Testis (tissue), 3 donors: ENCODE measurements around the gene SPIRE1. TPM values are rescaled to one million over a fixed set of nuclear protein-coding genes. Genes with fewer than 3 reads are reported as not detected.
A peak's percentile ranks its signal among the peaks of the same experiment; 100 is the strongest.

Source experiments
- DNase-seq: peaks from one replicate; pipeline ENCODE4 v3.0.0-alpha.2; 2019
- H3K27ac ChIP-seq, 2 donors: fragments of 200-600 bp; sonication (generic); one replicate each; pipeline ENCODE4 v1.5.1; 2019
- H3K27me3 ChIP-seq: fragments of 200-600 bp; sonication (generic); one replicate; pipeline ENCODE4 v1.5.1; 2019
- H3K36me3 ChIP-seq: fragments of 200-600 bp; sonication (generic); one replicate; pipeline ENCODE4 v1.5.1; 2017; ENCODE audit warnings: low read depth; ENCODE audit errors: missing control alignments
- H3K4me1 ChIP-seq: fragments of 200-600 bp; sonication (generic); one replicate; pipeline ENCODE4 v1.5.1; 2019
- H3K4me3 ChIP-seq, 2 donors: fragments of 200-600 bp; sonication (generic); one replicate each; pipeline ENCODE4 v1.5.1; 2017 to 2019
- H3K9me3 ChIP-seq: fragments of 200-600 bp; sonication (generic); one replicate; pipeline ENCODE4 v1.5.1; 2017
- POLR2A ChIP-seq: fragments of 450-650 bp; IDR thresholded peaks from one replicate; pipeline ENCODE4 v1.6.1; 2017; ENCODE audit warnings: antibody characterized with exemption, mild to moderate bottlenecking, moderate library complexity
- WGBS, 2 donors: methylation state at CpG; one replicate each; pipeline ENCODE4 v1.1.5; 2018; 5-methylcytosine and 5-hydroxymethylcytosine counted together
- intact Hi-C: fragments of 100-400 bp; cut with DNase I; formaldehyde crosslinking; loops from one replicate; pipeline ENCODE4 v1.15.1; 2023; ENCODE audit warnings: low total_unique reads
- polyA plus RNA-seq: library from polyadenylated mRNA; stranded (reverse); fragments of 350-450 nt; fragmentation: Illumina TruSeq; extraction: RNeasy Lipid Tissue Mini Kit (QIAGEN cat#74804); gene quantifications from one replicate; pipeline ENCODE4 v1.2.3, GENCODE V29; 2014; ENCODE audit warnings: low read depth, low replicate concordance; ENCODE audit not compliant: insufficient read depth
- total RNA-seq, 2 donors: library from RNA; depleted of rRNA; stranded (reverse); fragments of >200 nt; gene quantifications; one replicate each; pipeline ENCODE4 v1.2.3, GENCODE V29; 2016
- TF ChIP-seq, protein P1 (sequence below), 3 experiments: fragments of 450-650 bp in 2 of 3; fragments of 200-600 bp in 1 of 3; sonication (generic) in 1 of 3; IDR thresholded peaks; one replicate each; pipeline ENCODE4 v1.5.1; 2016 to 2019; ENCODE audit warnings: antibody characterized with exemption in 3 of 3, mild to moderate bottlenecking in 2 of 3, moderate library complexity in 1 of 3

Gene SPIRE1
- total and polyA plus RNA-seq, 3 donors from 2014 or later = 46.8 to 83.5 (median 67.6) TPM

DNA sequence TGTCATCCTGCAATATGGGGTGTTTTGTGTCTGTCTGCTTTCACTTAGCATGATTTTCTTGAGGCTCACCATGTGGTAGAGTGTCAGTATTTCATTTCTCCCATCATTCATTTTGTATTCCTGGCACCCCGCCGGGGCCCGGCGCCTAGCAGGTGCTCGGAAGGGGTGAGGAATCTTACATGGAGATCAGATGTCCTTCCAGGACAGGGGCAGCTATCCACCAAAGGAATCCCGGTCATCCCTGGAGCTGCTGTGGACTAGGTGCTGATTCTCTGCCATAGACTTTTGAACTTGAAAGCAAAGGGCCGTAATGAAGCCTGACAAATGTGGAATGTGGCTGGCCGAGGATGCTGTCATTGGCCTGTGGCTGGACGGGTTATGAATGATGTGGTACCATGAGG lies 247.8 kb downstream of the SPIRE1 start:
- Histone ChIP-seq H3K4me1 (peaks cover 3% of the 10 kb centered on the region), H3K36me3 (no peaks in the 10 kb centered on the region), H3K9me3 (no peaks in the 10 kb centered on the region), H3K4me3 (no peak overlapping the region), H3K27me3 (no peaks in the 10 kb centered on the region), H3K27ac (no peak overlapping the region)
- TF ChIP-seq, protein P1, sequence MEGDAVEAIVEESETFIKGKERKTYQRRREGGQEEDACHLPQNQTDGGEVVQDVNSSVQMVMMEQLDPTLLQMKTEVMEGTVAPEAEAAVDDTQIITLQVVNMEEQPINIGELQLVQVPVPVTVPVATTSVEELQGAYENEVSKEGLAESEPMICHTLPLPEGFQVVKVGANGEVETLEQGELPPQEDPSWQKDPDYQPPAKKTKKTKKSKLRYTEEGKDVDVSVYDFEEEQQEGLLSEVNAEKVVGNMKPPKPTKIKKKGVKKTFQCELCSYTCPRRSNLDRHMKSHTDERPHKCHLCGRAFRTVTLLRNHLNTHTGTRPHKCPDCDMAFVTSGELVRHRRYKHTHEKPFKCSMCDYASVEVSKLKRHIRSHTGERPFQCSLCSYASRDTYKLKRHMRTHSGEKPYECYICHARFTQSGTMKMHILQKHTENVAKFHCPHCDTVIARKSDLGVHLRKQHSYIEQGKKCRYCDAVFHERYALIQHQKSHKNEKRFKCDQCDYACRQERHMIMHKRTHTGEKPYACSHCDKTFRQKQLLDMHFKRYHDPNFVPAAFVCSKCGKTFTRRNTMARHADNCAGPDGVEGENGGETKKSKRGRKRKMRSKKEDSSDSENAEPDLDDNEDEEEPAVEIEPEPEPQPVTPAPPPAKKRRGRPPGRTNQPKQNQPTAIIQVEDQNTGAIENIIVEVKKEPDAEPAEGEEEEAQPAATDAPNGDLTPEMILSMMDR (IDR thresholded peaks at IDR 0.05) = no peak
- no peak for TF ChIP-seq POLR2A
- intact Hi-C loops = no loop called here
- WGBS, 2 donors = 89 to 90% methylated on average over 9 of the region's 9 CpGs
- DNase-seq = no peak

DNA sequence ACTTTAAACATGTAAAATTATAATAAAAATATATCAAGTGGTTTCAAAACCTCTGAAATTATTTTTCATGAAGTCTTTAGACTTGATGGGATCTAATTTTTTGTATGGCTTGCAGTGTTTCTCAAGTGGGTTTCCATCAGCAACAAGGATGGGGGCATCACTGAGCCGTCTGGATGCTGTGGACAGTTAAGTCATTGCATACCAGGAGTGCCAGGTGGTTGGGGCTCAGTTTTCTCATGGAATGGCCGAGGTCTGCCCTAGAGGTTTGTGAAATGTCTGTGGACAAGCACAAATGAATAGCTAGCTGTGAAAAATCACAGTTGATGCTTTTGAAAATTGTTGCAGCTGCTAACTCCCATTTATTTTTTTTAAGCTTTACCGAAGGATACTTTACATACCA lies 248.4 kb downstream of the SPIRE1 start:
- 43 to 72% methylated on average over 3 of the region's 3 CpGs for WGBS, 2 donors
- Histone ChIP-seq H3K27me3 (no peaks in the 10 kb centered on the region), H3K36me3 (no peaks in the 10 kb centered on the region), H3K9me3 (no peaks in the 10 kb centered on the region), H3K27ac (no peak overlapping the region), H3K4me1 (peaks cover 3% of the 10 kb centered on the region), H3K4me3 (no peak overlapping the region)
- intact Hi-C loops = no loop called here
- no peak for DNase-seq
- TF ChIP-seq POLR2A = no peak
- TF ChIP-seq, protein P1 (IDR thresholded peaks at IDR 0.05) = no peak

DNA sequence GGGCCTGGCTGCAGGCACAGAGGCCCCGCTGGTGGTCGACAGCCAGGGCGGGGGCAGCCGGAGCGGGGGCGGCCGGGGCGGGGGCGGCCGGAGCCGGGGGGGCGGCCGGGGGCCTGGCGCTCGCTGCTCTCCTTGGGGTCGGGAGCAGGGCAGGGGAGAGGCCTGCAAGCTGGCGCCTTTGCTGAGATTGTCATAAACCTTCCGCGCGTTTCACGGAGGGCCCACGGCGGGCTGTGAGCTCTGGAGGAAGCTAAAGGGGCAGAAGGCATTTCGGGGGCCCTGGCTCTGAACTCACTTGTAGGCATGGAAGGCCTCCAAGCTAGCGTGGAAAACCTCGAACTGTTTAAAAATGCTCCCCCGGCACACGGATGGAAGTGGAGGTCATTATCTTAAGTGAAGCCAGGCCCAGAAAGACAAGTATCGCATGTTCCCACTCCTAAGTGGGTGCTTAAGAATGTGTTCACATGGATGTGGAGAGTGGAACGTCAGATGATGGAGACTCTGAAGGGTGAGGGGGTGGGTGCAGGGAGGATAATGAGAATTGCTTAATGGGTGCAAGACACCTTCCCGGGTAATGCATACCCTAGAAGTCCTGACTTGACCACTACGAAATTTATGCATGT lies 249.5 kb downstream of the SPIRE1 start:
- TF ChIP-seq, protein P1 (IDR thresholded peaks at IDR 0.05) = no peak
- TF ChIP-seq POLR2A = no peak
- intact Hi-C loops = no loop called here
- H3K4me3 ChIP-seq = peak overlapping the region; percentile 68 to 70
- DNase-seq = peak; percentile 36
- peak overlapping the region; percentile 69 to 88 for H3K27ac ChIP-seq
- H3K4me1 ChIP-seq = peaks cover 3% of the 10 kb centered on the region
- 6 to 10% methylated on average over 8 to 16 of the region's 32 CpGs for WGBS, 2 donors
- H3K27me3 ChIP-seq = no peaks in the 10 kb centered on the region
- H3K36me3 ChIP-seq = no peaks in the 10 kb centered on the region
- no peaks in the 10 kb centered on the region for H3K9me3 ChIP-seq

DNA sequence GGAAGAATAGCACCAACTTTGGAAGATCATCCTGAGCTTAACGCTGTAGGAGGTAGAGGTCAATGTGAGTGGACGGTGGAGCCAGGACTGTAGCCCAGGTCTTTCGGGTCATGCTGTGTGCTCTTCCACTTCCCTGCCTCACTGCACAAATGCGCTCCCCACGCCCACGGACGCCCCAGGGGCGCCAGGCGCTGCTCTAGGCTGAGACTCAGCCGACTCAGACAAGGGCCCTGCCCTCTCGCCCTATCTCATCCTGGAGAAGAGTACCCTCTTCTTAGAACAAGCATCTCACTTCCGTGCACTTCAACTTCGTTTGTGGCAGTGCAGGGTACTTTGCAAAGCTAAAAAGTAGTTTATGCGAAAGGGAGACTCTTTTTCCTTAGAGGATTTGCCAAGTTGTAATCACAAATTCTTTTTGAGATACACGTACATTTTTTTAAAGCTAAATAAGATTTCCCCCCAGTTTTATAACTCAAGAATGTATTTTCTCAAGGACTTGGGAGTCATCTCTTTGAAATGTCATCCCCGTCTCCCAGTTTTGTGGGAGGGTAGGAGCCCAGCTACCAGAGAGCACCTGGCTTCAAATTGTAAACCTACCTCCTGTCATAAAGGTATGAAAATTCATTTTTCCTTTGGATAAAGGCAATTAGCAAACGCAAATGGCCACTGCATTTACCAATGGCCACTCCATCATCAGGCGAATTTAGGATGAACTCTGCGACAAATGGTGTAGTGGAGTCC lies 251.4 kb downstream of the SPIRE1 start:
- peak overlapping the region; percentile 68 to 70 for H3K4me3 ChIP-seq
- 44 to 61% methylated on average over 19 of the region's 19 CpGs for WGBS, 2 donors
- H3K36me3 ChIP-seq = no peaks in the 10 kb centered on the region
- peaks cover 3% of the 10 kb centered on the region for H3K4me1 ChIP-seq
- no peak for DNase-seq
- no peaks in the 10 kb centered on the region for H3K9me3 ChIP-seq
- intact Hi-C loops = no loop called here
- H3K27ac ChIP-seq = no peak overlapping the region
- H3K27me3 ChIP-seq = no peaks in the 10 kb centered on the region
- no peak for TF ChIP-seq POLR2A
- TF ChIP-seq, protein P1 (IDR thresholded peaks at IDR 0.05) = no peak
